NT2/D1 (cell line): Measurements from ENCODE around the gene OSGIN1.

Experiments used
- SUZ12 ChIP-seq: IDR thresholded peaks from 2 replicates; pipeline ENCODE4 v1.6.1; 2011; ENCODE audit not compliant: insufficient read length, insufficient read depth; ENCODE audit errors: extremely low read depth
- ZNF274 ChIP-seq: IDR thresholded peaks from 2 replicates; pipeline ENCODE4 v1.6.1; 2011; ENCODE audit warnings: mild to moderate bottlenecking, low read depth, low read length

- TF ChIP-seq SUZ12 (no peak), ZNF274 (no peak)
These were observed 41.0 kb downstream of the OSGIN1 start for GRCh38 chr16:83994087-83994486.
